HG02759 (cell line): ENCODE measurements around the gene KCNJ10.

Source experiments
- ATAC-seq: cut with Tn5 transposase; IDR thresholded peaks from one replicate; pipeline ENCODE4 v1.9.1; 2021; ENCODE audit warnings: mild to moderate bottlenecking, moderate library complexity; ENCODE audit not compliant: unreplicated experiment

Gene KCNJ10

DNA sequence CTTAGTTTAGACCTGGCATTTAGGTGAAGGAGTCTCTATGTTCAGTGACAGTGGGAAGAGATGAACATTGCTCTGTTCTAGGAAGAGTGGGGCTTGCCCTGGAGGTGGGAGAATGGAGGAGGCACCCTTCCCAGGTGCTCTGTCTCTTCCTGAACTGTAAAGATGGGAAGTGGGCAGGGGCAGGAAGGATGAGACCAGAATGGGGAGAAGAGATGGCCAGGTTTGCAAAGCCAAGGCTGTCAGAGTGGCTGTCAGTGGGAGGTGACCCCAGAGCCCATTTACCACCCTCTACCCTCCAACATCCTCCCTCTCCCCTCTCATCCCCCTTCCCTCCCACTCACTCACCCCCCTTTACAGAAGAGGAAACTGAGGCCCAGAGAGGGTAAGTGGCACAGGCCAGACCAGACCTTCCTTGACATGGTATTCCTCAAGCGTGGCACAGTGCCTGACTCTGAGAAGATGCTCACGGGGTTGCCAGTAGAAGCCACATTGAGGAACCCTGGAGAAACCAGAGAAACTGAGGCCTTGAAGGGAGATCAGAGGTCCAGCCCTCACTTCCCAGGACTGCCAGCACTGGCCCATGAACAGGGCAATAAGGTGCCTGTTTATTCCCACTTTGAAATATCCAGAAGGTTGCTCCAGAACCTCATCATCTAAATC lies 29.9 kb upstream of the KCNJ10 start:
- no peak for ATAC-seq

DNA sequence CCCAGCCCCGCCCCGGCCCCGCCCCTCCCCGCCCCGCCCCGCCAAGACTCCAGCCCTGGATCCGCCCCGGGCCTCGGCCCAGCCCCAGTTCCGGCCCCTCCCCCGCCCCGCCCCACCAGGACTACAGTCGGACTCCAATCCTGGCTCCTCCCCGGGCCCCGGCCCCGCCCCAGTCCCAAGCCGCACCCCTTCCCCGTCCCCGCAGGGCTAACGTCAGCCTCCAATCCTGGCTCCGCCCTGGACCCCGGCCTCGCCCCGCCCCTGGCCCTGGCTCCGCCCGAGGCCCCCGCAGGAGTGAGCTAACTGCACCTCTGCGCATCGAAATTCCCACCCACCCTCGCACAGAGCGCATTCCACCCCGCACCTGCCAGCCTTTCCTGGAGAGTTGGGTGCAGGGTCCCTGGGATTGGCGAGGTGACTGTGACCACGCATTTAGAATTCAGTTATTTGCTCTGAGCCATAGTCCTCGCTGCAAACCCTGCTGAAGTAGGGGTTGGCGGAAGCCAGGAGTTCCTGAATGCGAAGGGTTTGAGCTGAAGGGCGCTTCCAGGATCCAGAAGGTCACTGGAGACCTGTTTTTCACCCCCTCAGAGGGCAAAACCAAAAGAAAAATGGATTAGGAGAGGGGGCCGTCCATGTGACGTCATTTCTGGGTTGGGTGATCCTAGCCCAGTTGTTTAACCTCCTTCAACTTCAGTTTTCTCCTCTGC lies 29.0 kb upstream of the KCNJ10 start:
- peak; percentile 85 for ATAC-seq

DNA sequence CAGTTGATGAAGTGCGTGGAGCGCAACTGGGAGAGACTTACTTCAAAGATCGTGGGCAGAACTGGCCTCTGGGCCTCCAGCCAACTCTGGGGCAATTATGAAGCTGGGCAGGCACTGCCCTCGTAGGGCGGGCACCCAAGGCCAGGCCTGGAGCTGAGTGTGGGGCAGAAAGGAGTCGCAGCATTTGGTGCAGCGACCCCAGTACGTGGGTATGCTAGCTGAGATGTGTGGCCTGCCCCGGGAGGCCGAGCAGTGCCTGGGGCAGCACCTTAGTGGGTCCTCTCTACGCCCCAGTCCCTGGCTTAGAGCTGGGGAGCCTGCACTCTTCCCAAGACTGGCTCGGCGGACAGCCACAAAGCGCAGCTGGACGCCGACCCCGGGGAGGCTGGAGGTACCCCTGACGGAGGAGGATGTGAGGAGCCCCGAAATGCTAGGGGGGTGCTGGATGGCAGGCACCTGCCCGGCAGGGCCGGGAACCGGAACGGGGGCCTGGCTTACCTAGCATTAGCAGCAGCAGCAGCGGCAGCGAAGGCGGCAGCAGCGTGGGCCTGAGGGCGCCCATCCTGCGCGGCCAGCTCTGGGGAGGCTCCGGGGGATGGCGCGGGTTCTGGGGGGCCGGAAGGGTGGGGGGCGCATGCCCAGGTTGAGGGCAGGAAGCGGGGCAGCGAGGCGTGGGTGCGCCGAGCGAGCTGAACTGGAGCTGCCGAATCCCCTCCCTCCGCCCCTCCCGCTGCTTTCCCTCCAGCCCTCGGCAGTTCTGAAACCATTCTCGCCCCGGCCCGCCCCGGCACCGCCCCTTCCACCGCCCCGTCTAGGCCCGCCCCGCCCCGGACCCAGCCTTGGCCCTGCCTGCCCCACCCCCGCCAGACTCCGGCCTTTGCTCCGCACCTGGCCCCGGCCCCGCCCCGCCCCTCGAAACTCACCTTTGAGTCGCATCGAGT lies 28.2 kb upstream of the KCNJ10 start, which contains the start of gene IGSF8:
Gene IGSF8 (minus strand): TSS at position 709 of the 941 bp plus-strand sequence. CDS start 147 bp downstream, at position 562.
- peak; percentile 64 for ATAC-seq

DNA sequence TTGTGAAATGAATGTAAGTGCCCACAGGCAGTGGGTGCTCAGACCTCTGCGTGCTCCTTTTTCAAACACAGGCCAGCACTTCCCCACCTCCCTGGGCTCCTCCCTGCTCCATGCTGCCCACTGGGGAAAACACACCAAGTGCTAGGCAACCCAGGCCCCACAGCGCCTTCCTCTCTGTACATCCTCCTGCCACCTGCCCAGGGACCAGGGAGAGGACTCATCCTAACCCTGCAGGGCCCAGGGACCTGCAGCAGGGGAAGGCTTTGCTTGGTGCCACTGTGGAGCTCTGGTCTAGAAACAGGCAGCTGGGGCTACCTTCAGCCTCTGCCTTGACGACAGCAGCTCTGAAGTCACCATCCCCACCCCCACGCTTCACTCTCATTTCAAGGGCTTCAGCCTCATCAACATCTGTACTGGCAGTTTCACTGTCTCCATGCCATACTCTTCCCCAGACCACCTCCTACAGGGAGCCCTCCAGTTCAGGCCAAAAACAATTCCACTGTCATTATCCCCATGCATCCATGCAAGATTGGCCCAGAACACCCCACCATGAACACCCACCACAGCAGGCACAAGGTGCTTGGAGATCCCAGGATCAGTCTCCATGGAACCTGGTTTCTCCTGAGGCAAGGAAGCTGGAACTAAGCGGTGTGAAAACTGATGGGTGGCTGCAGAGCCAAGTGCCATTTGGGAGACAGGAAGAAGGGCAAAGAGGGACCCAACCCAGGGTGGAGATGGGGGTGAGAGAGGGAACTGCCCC lies 27.4 kb upstream of the KCNJ10 start:
- no peak for ATAC-seq

DNA sequence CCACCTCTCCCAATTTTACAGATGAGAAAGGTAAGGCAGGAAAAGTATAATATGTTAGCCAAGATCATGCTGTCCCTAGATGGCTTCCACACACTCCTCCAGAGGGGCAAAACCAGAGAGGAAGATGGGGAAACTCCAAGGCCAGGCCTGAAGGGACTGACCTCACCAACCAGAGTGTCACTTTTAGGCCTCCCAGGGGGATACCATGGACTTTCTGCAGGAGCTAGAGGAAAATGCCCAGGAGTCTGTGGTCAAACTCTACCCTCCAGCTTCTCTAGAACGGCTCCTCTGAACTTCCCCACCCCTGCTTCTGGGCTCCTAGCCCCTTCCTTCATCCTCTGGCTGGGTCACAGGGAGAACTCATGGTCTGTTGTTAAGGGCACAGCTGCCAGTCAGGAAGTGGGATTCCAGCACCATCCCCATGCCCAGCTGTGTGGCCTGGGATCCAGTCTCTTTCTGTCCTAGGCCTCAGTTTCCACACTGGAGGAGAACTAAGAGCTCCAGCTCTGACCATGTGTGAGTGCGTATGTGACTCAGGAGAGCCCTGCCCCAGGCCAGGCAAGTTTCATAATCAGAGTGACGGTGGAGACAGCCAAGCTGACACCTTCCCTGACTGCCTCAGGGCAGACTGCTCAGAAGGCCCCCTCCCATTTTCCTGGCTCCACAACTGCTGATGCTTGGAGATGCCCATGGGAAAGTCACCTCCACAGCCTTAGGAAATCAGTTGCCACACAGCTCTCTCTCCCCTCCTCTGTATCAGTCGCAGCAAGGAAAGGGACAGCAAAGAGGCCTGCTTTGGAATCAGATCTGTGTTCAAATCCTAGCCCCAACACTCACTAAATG lies 26.5 kb upstream of the KCNJ10 start:
- ATAC-seq: no peak

GRCh38 chr1:160095382-160096105 lies 25.6 kb upstream of the KCNJ10 start:
- no peak for ATAC-seq

- no peak for ATAC-seq
Observed at GRCh38 chr1:160094806-160095205, 24.8 kb upstream of the KCNJ10 start.

GRCh38 chr1:160094291-160094625 lies 24.3 kb upstream of the KCNJ10 start:
- no peak for ATAC-seq

DNA sequence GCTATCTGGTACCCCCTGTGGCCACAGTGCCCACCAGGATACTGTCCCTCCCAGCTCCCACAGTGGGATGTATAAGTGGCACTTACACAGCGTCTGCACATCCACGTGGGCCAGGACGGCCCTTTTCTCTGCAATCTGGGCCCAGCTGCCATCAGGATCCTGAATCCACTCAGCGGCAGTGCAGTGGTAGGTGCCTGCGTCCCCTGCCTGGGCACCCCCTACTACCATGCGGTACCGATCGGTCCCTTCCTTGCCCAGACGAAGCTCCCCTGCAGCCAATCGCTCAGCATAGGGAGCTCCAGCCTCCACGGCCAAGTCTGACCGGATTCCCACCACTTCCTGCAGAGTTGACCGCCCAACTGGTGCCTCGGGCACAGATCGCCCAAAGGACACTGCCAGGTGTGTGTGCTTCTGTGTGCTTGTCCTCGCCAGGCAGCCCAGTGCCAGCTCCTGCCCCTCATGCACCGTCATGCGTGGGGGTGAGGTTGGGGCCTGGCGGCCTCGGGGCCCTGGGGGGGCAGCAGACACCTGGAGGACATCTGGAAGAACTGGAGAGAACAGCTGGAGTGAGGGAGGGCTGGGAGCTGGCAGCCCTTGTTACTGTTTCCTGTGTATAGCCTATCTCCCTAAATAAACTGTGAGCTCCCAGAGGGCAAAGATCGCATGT lies 23.8 kb upstream of the KCNJ10 start:
- ATAC-seq: no peak

- ATAC-seq: no peak
Observed at GRCh38 chr1:160093069-160093395, 23.1 kb upstream of the KCNJ10 start.

- ATAC-seq: no peak
Observed at GRCh38 chr1:160092366-160093068, 22.6 kb upstream of the KCNJ10 start.

- no peak for ATAC-seq
Observed at GRCh38 chr1:160091666-160092223, 21.8 kb upstream of the KCNJ10 start.

DNA sequence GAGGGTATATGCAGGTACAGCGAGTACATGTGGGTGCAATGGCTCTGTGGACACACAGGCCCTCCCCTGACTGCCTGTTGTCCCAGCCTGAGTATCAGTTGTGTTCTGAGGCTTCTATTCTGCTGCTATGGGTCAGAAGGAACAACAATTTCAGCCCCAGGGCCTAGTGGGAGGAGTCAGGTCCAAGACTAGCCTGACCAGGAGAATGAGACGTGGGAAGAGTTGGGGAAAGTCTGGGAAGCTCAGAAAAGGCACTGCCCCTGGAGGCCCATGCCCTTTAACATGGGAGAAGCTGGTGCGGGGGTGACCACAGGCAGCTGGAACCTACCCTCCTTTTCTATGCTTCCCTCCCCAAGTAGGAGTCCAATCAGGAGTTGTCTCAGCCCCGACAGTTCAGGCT lies 20.8 kb upstream of the KCNJ10 start:
- ATAC-seq: no peak

DNA sequence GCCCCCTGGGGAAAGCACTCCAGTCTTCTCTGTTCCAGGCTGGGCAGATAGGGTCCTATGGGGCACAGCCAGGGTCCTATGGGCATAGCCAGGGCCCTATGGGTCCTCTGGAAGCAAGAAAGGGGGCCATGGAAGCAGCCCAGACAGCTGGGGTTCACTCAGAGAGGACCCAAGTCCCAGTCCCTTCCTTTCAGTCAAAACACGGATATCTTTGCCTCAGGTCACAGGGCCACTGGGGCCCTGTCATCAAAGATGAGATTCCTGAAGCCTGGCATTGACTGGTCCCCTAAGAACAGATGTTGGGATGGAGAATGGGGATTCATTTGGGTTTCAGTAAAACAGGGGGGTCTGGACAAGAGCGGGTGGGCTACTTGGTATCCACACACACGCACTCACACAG lies 19.9 kb upstream of the KCNJ10 start:
- no peak for ATAC-seq

GRCh38 chr1:160087118-160087662 lies 17.2 kb upstream of the KCNJ10 start:
- ATAC-seq: no peak

DNA sequence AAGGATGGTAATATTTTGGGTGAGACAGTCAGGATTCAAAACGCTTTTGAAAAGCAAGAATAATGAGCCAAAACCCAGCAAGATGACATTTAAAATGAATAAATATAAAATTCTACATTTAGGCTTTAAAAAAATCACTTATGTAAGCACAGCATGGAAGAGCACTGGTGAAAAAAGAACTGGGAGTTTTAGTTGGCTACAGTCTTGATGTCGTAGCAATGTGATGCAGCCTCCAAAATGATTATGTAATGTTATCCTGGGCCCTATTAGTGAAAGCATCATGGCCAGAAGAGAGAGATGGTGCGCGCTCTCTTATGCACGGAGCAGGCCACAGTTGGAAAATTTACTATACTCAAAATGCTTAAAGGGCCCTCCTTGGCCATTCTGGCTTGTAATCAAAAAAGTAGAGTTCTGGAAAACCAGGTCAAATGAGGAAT lies 16.5 kb upstream of the KCNJ10 start:
- no peak for ATAC-seq

DNA sequence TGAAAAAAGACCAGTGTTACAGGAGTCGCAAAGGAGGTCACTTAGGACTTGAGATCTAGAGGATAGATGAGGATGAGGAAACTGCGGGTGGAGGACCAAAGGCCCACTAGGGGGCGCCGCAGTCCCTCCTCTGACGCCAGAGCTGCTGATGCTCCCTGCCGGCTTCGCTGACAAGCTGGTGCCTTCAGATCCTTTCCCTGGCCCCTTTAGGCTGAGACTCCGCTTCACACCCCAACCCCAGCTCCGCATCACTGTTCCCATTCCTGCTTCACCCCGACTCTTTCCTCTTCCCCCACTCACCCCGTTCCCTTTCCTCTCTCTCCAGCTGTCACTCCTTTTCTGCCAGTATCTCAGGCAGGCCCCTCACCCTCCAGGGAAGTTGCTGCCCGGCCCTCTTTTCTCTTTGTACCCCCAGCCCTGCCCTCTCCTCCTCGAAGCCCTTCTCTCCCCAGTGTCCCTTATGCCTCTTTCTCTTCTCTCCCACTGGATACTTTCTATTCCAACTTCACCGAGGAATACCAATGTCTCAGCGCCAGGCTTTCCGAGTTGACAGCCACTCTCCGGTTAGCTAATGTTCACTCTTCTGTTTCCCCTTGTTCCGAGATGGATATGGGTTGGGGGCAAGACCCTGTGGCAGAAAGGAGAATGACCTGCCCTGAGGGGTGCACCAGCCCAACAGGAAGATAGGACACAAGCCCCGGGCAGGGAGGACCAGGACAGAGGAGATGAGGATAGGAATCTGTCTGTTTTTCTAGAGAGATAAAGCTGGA lies 15.9 kb upstream of the KCNJ10 start:
- no peak for ATAC-seq
